ENCODE data around the gene MFN1.

Gene MFN1

DNA sequence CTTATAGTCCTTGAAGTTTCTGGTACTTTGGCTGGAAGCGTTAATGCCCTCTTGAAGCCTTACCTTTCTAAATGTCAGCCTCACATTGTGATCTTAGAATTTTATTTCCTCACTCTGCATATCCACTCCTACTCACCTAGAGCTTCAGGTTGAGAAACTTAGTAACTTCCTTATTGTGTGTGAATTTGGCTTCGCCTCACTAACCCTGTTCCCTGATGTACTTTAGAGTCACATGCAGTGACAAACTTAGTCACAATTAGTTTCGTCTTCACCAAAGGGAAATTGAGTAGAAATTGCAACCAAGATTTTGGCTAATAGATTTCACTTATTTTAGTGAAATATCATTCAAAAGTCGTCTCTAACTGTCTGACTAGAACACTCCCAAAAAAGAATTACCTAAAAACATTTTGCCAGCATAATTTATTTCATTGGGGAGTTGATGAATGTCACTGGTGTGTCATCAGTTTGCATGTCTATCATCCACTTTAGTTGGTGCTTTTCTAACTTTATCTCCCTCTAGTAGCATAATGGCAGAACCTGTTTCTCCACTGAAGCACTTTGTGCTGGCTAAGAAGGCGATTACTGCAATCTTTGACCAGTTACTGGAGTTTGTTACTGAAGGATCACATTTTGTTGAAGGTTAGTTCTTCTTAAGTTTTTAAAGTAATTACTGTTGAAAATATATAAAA is 960 bp downstream of the MFN1 start:
- no peaks in the 10 kb centered on the region for H3K4me1 ChIP-seq (ENCODE audit: control insufficient read depth, insufficient read depth, low read length, poor library complexity, severe bottlenecking)

DNA sequence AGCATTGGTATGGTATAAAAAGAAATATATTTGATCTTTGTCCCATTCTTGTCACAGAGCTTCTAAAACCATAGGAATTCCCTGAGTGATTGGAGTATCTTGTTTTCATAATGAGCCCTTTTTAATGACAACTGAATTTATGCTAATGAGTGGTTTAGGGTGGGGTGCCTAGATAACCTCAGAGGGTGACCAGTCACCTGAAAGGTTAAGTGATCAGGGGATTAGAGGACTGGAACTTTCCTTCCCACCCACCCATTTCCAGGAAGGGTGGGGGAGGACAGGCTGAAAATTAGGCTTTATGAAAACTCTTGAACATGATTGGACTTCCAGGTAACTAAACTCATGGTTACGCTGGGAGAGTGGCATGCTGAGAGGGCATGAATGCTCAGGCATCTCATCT is 8.5 kb downstream of the MFN1 start:
- H3K36me3 ChIP-seq (ENCODE audit: control insufficient read depth, insufficient read depth, low read length), result peaks cover 79% of the 10 kb centered on the region
- WGBS, 2 experiments (ENCODE audit: insufficient coverage in 2 of 2), result no CpG with 5 or more reads among the region's 1 CpG
- H3K4me1 ChIP-seq (ENCODE audit: control insufficient read depth, insufficient read depth, low read length, poor library complexity, severe bottlenecking), result no peaks in the 10 kb centered on the region
- no peak overlapping the region for H3K4me3 ChIP-seq (ENCODE audit: extremely low read depth, insufficient read depth, low read length, poor library complexity, severe bottlenecking)
- no peaks in the 10 kb centered on the region for H3K9me3 ChIP-seq (ENCODE audit: control insufficient read depth, low read length)
- H3K27ac ChIP-seq (ENCODE audit: low read depth, low read length, severe bottlenecking), result no peak overlapping the region

More for the DNA sequence above, 960 bp downstream of the MFN1 start:
- Histone ChIP-seq H3K27ac (ENCODE audit: low read depth, low read length, severe bottlenecking) (no peak overlapping the region), H3K36me3 (ENCODE audit: control insufficient read depth, insufficient read depth, low read length) (peaks cover 31% of the 10 kb centered on the region), H3K4me3 (ENCODE audit: extremely low read depth, insufficient read depth, low read length, poor library complexity, severe bottlenecking) (peak overlapping the region; percentile 84), H3K9me3 (ENCODE audit: control insufficient read depth, low read length) (no peaks in the 10 kb centered on the region)
- WGBS, 2 experiments (ENCODE audit: insufficient coverage in 2 of 2), result 20% methylated on average over 2 of the region's 5 CpGs; no CpG with 5 or more reads in 1 of the 2 experiments

DNA sequence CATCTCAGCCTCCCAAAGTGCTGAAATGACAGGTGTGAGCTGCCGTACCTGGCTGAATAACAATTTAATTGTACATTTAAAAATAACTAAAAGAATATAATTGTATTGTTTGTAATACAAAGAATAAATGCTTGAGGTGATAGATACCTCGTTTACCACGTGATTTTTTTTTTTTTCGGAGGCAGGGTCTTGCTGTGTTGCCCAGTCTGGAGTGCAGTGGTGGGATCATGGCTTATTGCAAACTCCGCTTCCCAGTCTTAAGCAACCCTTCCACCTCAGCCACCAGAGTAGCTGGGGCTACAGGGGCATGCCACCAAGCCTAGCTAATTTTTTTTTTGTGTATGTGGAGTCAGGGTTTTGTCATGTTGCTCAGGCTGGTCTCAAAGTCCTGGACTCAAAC is 15.8 kb downstream of the MFN1 start:
- 100% methylated on average over 1 of the region's 5 CpGs; no CpG with 5 or more reads in 1 of the 2 experiments for WGBS, 2 experiments (ENCODE audit: insufficient coverage in 2 of 2)
- H3K4me3 ChIP-seq (ENCODE audit: extremely low read depth, insufficient read depth, low read length, poor library complexity, severe bottlenecking), result no peak overlapping the region
- H3K27ac ChIP-seq (ENCODE audit: low read depth, low read length, severe bottlenecking), result no peak overlapping the region
- H3K9me3 ChIP-seq (ENCODE audit: control insufficient read depth, low read length), result no peaks in the 10 kb centered on the region
- peaks cover 84% of the 10 kb centered on the region for H3K36me3 ChIP-seq (ENCODE audit: control insufficient read depth, insufficient read depth, low read length)
- H3K4me1 ChIP-seq (ENCODE audit: control insufficient read depth, insufficient read depth, low read length, poor library complexity, severe bottlenecking), result no peaks in the 10 kb centered on the region

DNA sequence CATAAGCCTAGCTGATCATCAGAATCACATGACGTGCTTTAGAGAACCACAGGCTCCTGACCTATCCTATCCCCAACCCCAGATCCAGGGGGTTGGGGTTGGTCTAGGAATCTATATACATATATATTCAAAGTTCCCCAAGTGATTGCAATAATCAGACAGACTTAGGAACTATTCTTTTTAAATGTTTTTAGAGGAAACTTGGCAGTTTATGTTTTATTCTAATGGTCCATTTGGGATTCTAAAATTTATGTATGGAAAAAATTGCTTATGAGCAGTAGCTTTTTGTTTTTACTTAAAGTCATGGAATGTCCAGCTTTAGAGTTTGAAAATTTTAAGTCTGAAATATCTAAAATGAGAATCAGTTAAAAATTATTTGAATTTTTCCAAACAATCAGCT is 22.1 kb downstream of the MFN1 start:
- Histone ChIP-seq H3K27ac (ENCODE audit: low read depth, low read length, severe bottlenecking) (no peak overlapping the region), H3K4me3 (ENCODE audit: extremely low read depth, insufficient read depth, low read length, poor library complexity, severe bottlenecking) (no peak overlapping the region), H3K4me1 (ENCODE audit: control insufficient read depth, insufficient read depth, low read length, poor library complexity, severe bottlenecking) (no peaks in the 10 kb centered on the region), H3K36me3 (ENCODE audit: control insufficient read depth, insufficient read depth, low read length) (peaks cover 50% of the 10 kb centered on the region), H3K9me3 (ENCODE audit: control insufficient read depth, low read length) (no peaks in the 10 kb centered on the region)
- WGBS, 2 experiments (ENCODE audit: insufficient coverage in 2 of 2), result no CpG with 5 or more reads among the region's 1 CpG

DNA sequence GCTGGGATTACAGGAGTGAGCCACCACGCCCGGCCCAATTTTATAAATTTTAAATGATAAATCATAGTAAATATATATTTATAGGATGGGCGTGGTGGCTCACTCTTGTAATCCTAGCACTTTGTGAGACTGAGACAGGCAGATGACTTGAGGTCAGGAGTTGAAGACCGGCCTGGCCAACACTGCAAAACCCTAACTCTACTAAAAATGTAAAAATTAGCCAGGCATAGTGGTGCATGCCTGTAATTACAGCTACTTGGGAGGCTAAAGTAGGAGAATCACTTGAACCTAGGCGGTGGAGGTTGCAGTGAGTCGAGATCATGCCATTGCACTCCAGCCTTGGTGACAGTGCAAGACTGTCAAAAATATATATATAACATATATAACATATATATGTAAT is 26.4 kb downstream of the MFN1 start:
- Histone ChIP-seq H3K9me3 (ENCODE audit: control insufficient read depth, low read length) (no peaks in the 10 kb centered on the region), H3K4me1 (ENCODE audit: control insufficient read depth, insufficient read depth, low read length, poor library complexity, severe bottlenecking) (no peaks in the 10 kb centered on the region), H3K36me3 (ENCODE audit: control insufficient read depth, insufficient read depth, low read length) (peaks cover 36% of the 10 kb centered on the region), H3K4me3 (ENCODE audit: extremely low read depth, insufficient read depth, low read length, poor library complexity, severe bottlenecking) (no peak overlapping the region), H3K27ac (ENCODE audit: low read depth, low read length, severe bottlenecking) (no peak overlapping the region)
- 60 to 100% methylated on average over 1 of the region's 6 CpGs for WGBS, 2 experiments (ENCODE audit: insufficient coverage in 2 of 2)

DNA sequence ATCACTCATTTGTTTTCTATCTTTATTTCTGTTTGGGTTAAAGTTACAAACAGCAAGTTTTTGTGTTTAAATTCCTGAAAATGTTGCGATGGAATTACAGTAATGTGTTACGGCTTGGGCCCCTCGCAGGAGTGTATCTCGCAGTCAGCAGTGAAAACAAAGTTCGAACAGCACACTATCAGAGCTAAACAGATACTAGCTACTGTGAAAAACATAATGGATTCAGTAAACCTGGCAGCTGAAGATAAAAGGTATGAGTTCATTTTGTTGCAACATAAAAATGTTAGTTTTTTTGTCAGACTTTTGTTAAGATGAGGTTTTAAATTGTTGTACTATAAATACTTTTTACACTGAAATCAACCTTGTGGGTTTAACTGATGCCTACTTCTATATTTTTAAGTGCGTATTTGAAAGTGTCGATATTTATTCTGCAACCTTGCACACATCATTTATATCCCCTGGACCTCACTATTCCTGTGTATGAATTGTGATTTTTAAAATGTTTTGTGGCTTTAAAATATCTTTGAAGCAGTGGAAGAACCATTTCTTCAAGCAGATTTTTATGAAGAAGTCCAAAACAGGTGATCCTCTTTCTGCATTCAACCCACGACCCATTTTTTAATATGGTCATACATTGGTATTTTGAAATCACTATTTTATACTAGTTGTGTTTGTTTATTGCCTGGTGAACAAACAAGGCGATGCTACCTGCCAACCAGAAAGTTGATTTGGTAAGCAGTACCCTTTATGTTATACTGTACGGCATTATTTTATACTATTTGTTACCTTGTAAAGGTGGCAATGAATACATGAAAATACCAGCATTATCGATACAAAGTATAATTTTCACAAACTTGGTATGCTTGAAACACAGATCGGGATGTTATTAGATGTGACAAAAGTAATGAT is 27.8 kb downstream of the MFN1 start:
- 78 to 96% methylated on average over 3 to 5 of the region's 12 CpGs for WGBS, 2 experiments (ENCODE audit: insufficient coverage in 2 of 2)
- H3K9me3 ChIP-seq (ENCODE audit: control insufficient read depth, low read length), result no peaks in the 10 kb centered on the region
- no peaks in the 10 kb centered on the region for H3K4me1 ChIP-seq (ENCODE audit: control insufficient read depth, insufficient read depth, low read length, poor library complexity, severe bottlenecking)
- no peak overlapping the region for H3K4me3 ChIP-seq (ENCODE audit: extremely low read depth, insufficient read depth, low read length, poor library complexity, severe bottlenecking)
- peaks cover 33% of the 10 kb centered on the region for H3K36me3 ChIP-seq (ENCODE audit: control insufficient read depth, insufficient read depth, low read length)
- H3K27ac ChIP-seq (ENCODE audit: low read depth, low read length, severe bottlenecking), result no peak overlapping the region

DNA sequence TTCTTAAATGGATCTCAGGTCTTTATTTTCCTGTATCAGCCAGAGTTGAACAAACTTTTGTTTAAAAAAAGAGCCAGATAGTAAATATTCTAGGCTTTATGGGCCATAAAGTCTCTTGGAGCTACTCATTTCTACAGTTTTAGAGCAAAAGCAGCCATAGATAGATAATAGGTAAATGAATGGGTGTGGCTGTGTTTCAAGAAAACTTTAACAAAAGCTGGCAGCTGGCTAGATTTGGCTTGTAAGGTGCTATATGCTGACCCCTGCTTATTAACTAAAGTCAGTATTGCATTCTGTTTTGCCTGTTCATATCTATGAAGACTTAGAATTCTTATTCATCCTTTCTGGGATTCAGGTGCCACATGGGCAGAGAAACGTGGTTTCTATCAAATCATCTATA is 29.0 kb downstream of the MFN1 start:
- no CpG with 5 or more reads among the region's 1 CpG for WGBS, 2 experiments (ENCODE audit: insufficient coverage in 2 of 2)
- H3K36me3 ChIP-seq (ENCODE audit: control insufficient read depth, insufficient read depth, low read length), result peaks cover 31% of the 10 kb centered on the region
- H3K9me3 ChIP-seq (ENCODE audit: control insufficient read depth, low read length), result no peaks in the 10 kb centered on the region
- H3K4me3 ChIP-seq (ENCODE audit: extremely low read depth, insufficient read depth, low read length, poor library complexity, severe bottlenecking), result no peak overlapping the region
- H3K27ac ChIP-seq (ENCODE audit: low read depth, low read length, severe bottlenecking), result no peak overlapping the region
- no peaks in the 10 kb centered on the region for H3K4me1 ChIP-seq (ENCODE audit: control insufficient read depth, insufficient read depth, low read length, poor library complexity, severe bottlenecking)

DNA sequence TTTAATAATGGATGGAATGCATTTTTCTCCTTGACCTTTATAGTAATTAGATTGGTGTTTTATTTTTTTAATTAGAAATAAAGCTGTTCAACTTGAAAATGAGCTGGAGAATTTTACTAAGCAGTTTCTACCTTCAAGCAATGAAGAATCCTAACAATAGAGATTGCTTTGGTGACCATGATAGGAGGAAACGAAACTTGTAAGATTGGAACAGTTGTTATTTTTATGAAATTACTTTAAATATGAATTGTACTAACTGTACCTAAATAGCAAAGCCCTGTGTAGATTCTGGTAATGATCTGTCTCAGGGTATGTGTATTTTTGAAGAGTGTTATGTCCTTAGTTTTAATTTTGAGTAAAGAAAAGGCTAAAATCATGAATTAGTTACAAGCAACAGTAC is 44.4 kb downstream of the MFN1 start:
- no peaks in the 10 kb centered on the region for H3K4me1 ChIP-seq (ENCODE audit: control insufficient read depth, insufficient read depth, low read length, poor library complexity, severe bottlenecking)
- no peak overlapping the region for H3K4me3 ChIP-seq (ENCODE audit: extremely low read depth, insufficient read depth, low read length, poor library complexity, severe bottlenecking)
- H3K27ac ChIP-seq (ENCODE audit: low read depth, low read length, severe bottlenecking), result no peak overlapping the region
- H3K36me3 ChIP-seq (ENCODE audit: control insufficient read depth, insufficient read depth, low read length), result peaks cover 39% of the 10 kb centered on the region
- no CpG with 5 or more reads among the region's 1 CpG for WGBS, 2 experiments (ENCODE audit: insufficient coverage in 2 of 2)
- H3K9me3 ChIP-seq (ENCODE audit: control insufficient read depth, low read length), result no peaks in the 10 kb centered on the region

- Histone ChIP-seq H3K4me1 (ENCODE audit: control insufficient read depth, insufficient read depth, low read length, poor library complexity, severe bottlenecking) (no peaks in the 10 kb centered on the region), H3K36me3 (ENCODE audit: control insufficient read depth, insufficient read depth, low read length) (peaks cover 55% of the 10 kb centered on the region), H3K27ac (ENCODE audit: low read depth, low read length, severe bottlenecking) (no peak overlapping the region), H3K9me3 (ENCODE audit: control insufficient read depth, low read length) (no peaks in the 10 kb centered on the region), H3K4me3 (ENCODE audit: extremely low read depth, insufficient read depth, low read length, poor library complexity, severe bottlenecking) (no peak overlapping the region)
- WGBS, 2 experiments (ENCODE audit: insufficient coverage in 2 of 2), result 100% methylated on average over 1 of the region's 2 CpGs; no CpG with 5 or more reads in 1 of the 2 experiments
Measured at GRCh38 chr3:179398574-179399231, 51.2 kb downstream of the MFN1 start.

GRCh38 chr3:179401561-179401960 is 54.1 kb downstream of the MFN1 start:
- WGBS, 2 experiments (ENCODE audit: insufficient coverage in 2 of 2), result 74 to 82% methylated on average over 1 to 2 of the region's 3 CpGs
- H3K9me3 ChIP-seq (ENCODE audit: control insufficient read depth, low read length), result no peaks in the 10 kb centered on the region
- no peaks in the 10 kb centered on the region for H3K4me1 ChIP-seq (ENCODE audit: control insufficient read depth, insufficient read depth, low read length, poor library complexity, severe bottlenecking)
- no peak overlapping the region for H3K27ac ChIP-seq (ENCODE audit: low read depth, low read length, severe bottlenecking)
- no peak overlapping the region for H3K4me3 ChIP-seq (ENCODE audit: extremely low read depth, insufficient read depth, low read length, poor library complexity, severe bottlenecking)
- peaks cover 56% of the 10 kb centered on the region for H3K36me3 ChIP-seq (ENCODE audit: control insufficient read depth, insufficient read depth, low read length)

All from mesodermal cell (in vitro differentiated cells).